GM12892 (cell line): ENCODE data around the gene SGSM1. TPM values are rescaled to one million over a fixed set of nuclear protein-coding genes. Genes with fewer than 3 reads are reported as not detected.
A peak's percentile ranks its signal among the peaks of the same experiment; 100 is the strongest.

Experiments used
- DNase-seq: peaks from one replicate; pipeline ENCODE4 v3.0.0; 2011; ENCODE audit not compliant: insufficient read length
- FAIRE-seq: peaks from 2 replicates; lab custom pipeline; 2011; peaks lifted over from hg19 to GRCh38; lab: Jason Lieb, UNC
- POLR2A ChIP-seq: IDR thresholded peaks from 2 replicates; pipeline ENCODE4 v1.6.1; 2011; ENCODE audit warnings: low read depth, low read length, control low read depth
- POLR2AphosphoS5 ChIP-seq: IDR thresholded peaks from 2 replicates; pipeline ENCODE4 v1.6.1; 2011; ENCODE audit warnings: low read depth, low read length, control low read depth
- TAF1 ChIP-seq: IDR thresholded peaks from 2 replicates; pipeline ENCODE4 v1.6.1; 2011; ENCODE audit warnings: low read depth, mild to moderate bottlenecking, control low read depth, low read length, borderline replicate concordance
- polyA plus RNA-seq: library from polyadenylated mRNA; unstranded; fragments of >200 nt; gene quantifications from one replicate; pipeline ENCODE4 v1.2.1, GENCODE V29; 2012; ENCODE audit warnings: missing spikeins, inconsistent platforms; ENCODE audit not compliant: missing spikeins

Gene SGSM1
- not detected for polyA plus RNA-seq

DNA sequence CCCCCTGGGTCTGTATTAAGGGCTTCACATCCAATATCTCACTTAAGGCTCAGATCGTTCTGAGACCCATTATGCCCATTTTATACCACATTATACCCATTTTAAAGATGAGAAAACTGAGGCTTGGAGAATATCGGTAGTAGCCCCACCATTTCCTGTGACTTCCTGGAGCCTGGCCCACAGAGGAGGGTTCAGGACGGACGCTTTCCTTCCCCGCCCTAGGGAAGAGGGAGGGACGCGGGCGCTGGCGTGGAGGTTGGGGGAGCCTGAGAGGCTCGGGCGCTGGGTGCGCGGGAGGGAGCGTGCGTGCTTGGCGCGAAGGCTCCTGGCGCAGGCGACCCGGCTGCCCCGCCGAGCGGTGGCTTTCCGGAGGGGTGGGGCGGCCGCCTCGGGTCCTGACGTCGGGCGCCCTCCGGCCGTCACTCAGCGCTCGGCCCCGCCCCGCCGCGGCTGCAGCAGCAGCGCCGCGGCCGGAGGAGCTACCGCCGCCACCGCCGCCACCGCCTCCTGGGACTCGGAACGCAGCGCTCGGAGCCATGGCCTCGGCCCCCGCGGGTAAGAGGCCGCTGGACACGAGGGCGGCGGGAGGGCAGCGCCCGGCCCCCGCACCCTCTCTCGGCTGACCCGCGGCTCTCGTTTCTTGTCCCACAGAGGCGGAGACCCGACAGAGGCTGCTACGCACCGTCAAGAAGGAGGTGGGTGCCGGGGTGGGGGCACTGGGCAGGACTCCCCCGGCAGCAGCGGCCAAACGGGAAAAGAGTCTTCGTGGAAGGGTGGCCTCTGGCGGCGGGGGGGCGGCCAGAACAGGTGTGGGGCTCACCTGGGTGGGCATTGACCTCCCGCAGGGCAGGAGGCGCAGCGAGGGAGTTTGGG is at the start of gene SGSM1:
TSS of gene SGSM1 (plus strand) at position 422 of the 873 bp plus-strand sequence. CDS start at position 537, 115 bp downstream.
- FAIRE-seq = peak; percentile 17
- TF ChIP-seq POLR2A (no peak), POLR2AphosphoS5 (no peak), TAF1 (no peak)
- peak; percentile 79 for DNase-seq

DNA sequence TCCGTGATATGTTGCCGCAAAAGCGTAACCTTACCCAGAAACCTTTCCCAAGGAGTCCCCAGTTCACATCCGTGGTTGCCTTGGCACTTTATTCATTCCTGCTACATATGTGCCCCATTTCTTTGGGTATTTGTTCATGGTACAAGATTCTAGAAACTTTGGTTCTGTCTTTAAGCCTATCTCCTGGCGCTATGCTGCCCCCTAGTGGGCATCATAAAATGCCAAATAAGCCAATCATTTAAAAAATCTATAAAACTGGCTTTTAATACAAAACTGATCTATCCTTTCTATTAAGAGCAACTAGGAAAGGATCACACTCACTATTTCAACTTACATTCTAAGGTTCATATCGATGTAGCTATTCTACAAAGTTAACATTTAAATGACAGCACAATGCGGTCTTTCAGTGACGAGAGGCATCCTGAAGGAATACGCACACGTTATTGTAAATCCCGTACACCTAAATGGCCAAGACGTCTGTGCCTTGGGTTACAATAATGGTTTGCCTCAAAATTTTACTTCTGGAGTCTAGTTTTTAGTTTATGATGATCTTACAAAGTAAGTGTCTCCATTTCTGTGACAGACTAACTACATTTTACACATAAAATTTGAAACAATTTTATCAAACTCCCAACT is 47.7 kb upstream of the SGSM1 start:
- no peak for FAIRE-seq
- TF ChIP-seq POLR2AphosphoS5 = no peak
- no peak for TF ChIP-seq POLR2A
- TF ChIP-seq TAF1 = no peak
- DNase-seq = no peak

DNA sequence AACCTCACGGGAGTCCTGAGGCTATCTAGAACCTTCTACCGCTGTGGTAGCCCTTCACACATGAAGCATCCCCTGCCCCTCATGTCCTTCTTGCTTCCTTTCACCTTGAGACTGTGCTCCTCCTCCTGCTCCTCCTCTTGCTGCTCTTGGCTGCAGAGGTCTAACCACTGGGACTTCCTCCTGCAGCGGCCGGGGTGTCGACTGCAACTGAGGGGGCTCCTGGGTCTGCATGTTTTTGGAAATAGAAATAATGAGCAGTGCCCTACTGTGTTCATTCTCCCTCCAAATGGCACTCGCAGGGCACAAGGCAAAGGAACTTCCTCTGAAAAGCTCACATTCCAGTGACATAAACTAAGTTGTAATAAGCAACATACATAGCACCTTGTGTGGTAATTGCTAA is 46.2 kb upstream of the SGSM1 start:
- no peak for TF ChIP-seq POLR2A
- TF ChIP-seq TAF1 = no peak
- no peak for TF ChIP-seq POLR2AphosphoS5
- DNase-seq = no peak
- no peak for FAIRE-seq

DNA sequence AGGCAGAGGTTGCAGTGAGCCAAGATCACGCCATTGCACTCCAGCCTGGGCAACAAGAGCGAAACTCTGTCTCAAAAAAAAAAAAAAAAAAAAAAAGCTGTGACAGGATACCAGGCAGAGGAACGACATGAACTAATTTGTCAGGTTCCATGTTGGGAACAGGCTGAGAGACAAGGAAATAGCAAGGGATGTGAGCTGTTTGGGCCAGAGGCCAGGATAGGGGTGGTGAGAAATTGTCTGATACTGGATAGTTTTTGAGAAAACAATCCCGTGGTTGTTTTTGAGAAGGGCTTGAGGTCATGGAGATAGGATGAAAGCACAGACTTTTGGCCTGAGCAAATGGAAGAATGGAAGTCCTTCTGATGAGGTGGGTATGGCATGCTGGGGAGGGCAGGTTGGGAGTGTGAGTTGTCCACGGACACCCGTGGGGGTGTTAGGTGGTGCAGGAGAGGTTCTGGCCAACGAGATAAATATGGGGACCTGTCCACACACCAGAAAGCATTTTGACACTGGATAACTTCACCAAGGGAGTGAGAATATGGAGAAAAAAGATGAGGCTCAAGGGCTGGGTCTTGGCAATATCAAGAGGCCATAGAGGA is 45.2 kb upstream of the SGSM1 start:
- TF ChIP-seq POLR2A = no peak
- no peak for TF ChIP-seq TAF1
- TF ChIP-seq POLR2AphosphoS5 = no peak
- DNase-seq (no peak), FAIRE-seq (no peak)

- TF ChIP-seq POLR2A (no peak), TAF1 (no peak), POLR2AphosphoS5 (no peak)
- DNase-seq (no peak), FAIRE-seq (no peak)
Measured at GRCh38 chr22:24761888-24762675, 43.9 kb upstream of the SGSM1 start.

- no peak for DNase-seq
- TF ChIP-seq POLR2A = no peak
- no peak for TF ChIP-seq POLR2AphosphoS5
- TF ChIP-seq TAF1 = no peak
- FAIRE-seq = no peak
Measured at GRCh38 chr22:24763872-24764485, 42.0 kb upstream of the SGSM1 start.

- FAIRE-seq (no peak), DNase-seq (no peak)
- no peak for TF ChIP-seq POLR2A
Measured at GRCh38 chr22:24765166-24765565, 40.8 kb upstream of the SGSM1 start.

GRCh38 chr22:24768537-24769374 is 37.3 kb upstream of the SGSM1 start:
- TF ChIP-seq POLR2A = no peak
- no peak for TF ChIP-seq POLR2AphosphoS5
- DNase-seq (no peak), FAIRE-seq (peak; percentile 77)

GRCh38 chr22:24772493-24773220 is 33.4 kb upstream of the SGSM1 start:
- FAIRE-seq (no peak), DNase-seq (no peak)
- TF ChIP-seq POLR2AphosphoS5 (no peak), POLR2A (no peak), TAF1 (no peak)

DNA sequence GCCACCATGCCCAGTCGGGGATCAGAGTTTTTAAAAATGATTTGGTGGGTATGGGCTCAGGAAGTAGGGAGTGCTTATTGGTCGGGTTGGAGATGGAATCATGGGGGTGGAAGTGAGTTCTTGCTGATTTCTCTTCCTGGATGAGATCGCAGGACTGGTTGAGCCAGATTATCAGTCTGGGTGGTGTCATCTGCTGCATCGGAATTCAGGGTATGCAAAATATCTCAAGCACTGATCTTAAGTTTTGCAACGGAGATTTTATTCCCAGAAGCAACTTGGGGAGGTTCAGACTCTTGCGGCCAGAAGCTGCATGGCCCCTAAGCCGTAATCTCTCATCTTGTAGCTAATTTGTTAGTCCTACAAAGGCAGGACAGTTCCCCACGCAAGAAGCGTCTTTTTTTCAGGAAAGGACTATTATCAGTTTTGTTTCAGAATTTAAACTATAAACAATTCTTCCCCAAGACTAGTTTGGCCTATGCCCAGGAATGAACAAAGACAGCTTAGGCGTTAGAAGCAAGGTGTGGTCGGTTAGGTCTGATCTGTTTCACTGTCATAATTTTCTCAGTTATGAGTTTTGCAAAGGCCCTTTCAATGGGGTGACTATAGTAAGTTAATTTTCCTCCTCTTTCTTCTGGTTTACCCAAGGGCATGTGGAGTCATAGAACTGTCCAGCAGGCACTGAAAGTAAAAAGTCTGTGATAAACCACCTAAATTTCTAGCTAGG is 30.1 kb upstream of the SGSM1 start:
- no peak for TF ChIP-seq POLR2AphosphoS5
- no peak for TF ChIP-seq TAF1
- TF ChIP-seq POLR2A = no peak
- no peak for DNase-seq
- no peak for FAIRE-seq
